ENCODE measurements around the gene SLC6A7.
"Not testable (repeated sequence)": the region's sequence is repeated elsewhere in the genome, so short reads cannot be mapped to it uniquely, and the experiment has no call there.

The SLC6A7 gene

DNA sequence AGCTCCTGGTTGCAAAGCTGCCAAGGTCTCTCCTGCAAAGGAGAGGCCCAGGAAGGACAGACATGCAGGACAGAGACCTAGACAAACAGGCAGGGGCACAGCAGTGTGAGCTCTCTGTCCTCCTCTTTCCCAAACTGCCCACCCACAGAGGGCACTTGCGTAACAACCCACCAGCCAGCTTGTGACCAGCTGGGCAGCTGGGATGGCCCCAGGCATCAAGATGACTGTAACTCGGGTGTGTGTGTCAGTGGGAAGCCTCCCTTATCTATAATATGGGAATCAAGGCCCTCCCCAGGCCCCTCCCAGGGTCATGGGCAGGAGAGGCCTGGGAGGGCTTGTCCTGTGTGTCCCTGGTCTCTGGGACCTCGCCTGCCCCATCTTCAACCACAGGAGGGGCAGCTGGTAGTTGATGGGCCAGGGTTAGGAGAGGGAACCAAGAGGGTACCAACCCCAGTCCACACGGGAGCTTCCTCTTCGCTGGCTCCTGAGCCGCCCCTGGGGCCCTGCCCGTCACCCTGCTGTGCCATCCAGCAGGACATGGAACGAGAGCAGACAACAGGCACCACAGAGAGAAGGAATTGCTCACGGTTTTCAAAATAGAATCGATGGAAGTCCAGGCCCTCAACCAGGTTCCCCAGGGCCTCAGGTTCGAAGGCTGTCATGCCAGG lies 37.9 kb downstream of the SLC6A7 start:
- Histone ChIP-seq H3K27me3 (ENCODE audit: control insufficient read depth, low read length) (no peaks in the 10 kb centered on the region), H3K27ac (ENCODE audit: low read depth, low read length) (no peak overlapping the region), H3F3A (ENCODE audit: control insufficient read depth, insufficient read depth) (no peaks in the 10 kb centered on the region), H4K20me1 (ENCODE audit: control insufficient read depth, insufficient read depth, low read depth, low read length) (no peaks in the 10 kb centered on the region), H3K9me2 (replicated peaks; ENCODE audit: control insufficient read depth, low read length) (no peaks in the 10 kb centered on the region), H3K36me3 (ENCODE audit: control insufficient read depth, low read length) (no peaks in the 10 kb centered on the region), H3K4me2 (ENCODE audit: low read length) (no peak overlapping the region), H3K79me2 (ENCODE audit: control insufficient read depth, low read length) (no peaks in the 10 kb centered on the region), H3K9me3 (ENCODE audit: control insufficient read depth, insufficient read depth, low read length) (no peaks in the 10 kb centered on the region), H3K4me1 (ENCODE audit: control insufficient read depth, low read length) (no peaks in the 10 kb centered on the region), H3K4me3 (ENCODE audit: low read length) (no peak overlapping the region)
- no peak for TF ChIP-seq EZH2phosphoT487 (IDR thresholded peaks at IDR 0.05; ENCODE audit: borderline replicate concordance, low read length)

GRCh38 chr5:150229571-150229970 lies 39.7 kb downstream of the SLC6A7 start:
- no peak overlapping the region for H3K4me3 ChIP-seq (ENCODE audit: low read length)
- H3K27ac ChIP-seq (ENCODE audit: low read depth, low read length), result no peak overlapping the region
- H3K9me2 ChIP-seq (replicated peaks; ENCODE audit: control insufficient read depth, low read length), result no peaks in the 10 kb centered on the region
- no peaks in the 10 kb centered on the region for H4K20me1 ChIP-seq (ENCODE audit: control insufficient read depth, insufficient read depth, low read depth, low read length)
- TF ChIP-seq EZH2phosphoT487 (IDR thresholded peaks at IDR 0.05; ENCODE audit: borderline replicate concordance, low read length), result no peak
- H3K9me3 ChIP-seq (ENCODE audit: control insufficient read depth, insufficient read depth, low read length), result no peaks in the 10 kb centered on the region
- no peak overlapping the region for H3K4me2 ChIP-seq (ENCODE audit: low read length)
- H3K79me2 ChIP-seq (ENCODE audit: control insufficient read depth, low read length), result no peaks in the 10 kb centered on the region
- no peaks in the 10 kb centered on the region for H3F3A ChIP-seq (ENCODE audit: control insufficient read depth, insufficient read depth)
- no peaks in the 10 kb centered on the region for H3K36me3 ChIP-seq (ENCODE audit: control insufficient read depth, low read length)
- 0 out of 2 replicates have a peak, but pooled peaks cover under 1% of the 10 kb centered on the region for H3K4me1 ChIP-seq (ENCODE audit: control insufficient read depth, low read length)
- no peaks in the 10 kb centered on the region for H3K27me3 ChIP-seq (ENCODE audit: control insufficient read depth, low read length)

DNA sequence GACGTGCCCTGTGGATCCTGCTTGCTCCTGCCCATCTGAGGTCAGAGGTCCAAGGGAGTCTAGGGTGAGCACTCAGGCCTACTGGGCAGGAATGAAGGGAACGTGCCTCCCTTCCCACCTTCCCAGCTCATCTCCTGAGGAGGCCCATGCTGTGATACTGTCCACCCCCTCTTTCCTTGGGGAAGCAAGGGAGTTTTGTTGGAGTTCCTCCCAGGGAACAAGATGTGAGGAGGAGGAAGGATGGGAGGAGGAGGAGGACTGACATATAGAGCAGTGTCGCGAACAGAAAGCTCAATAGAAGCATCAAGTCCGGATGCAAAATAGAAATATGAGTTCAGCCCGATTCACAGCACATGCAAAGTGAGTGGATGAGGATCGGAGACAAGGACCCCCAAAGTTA lies 41.0 kb downstream of the SLC6A7 start:
- Histone ChIP-seq H3K4me2 (ENCODE audit: low read length) (no peak overlapping the region), H3K4me3 (ENCODE audit: low read length) (no peak overlapping the region), H3K9me3 (ENCODE audit: control insufficient read depth, insufficient read depth, low read length) (no peaks in the 10 kb centered on the region), H3K27ac (ENCODE audit: low read depth, low read length) (no peak overlapping the region), H3K27me3 (ENCODE audit: control insufficient read depth, low read length) (no peaks in the 10 kb centered on the region), H3K4me1 (ENCODE audit: control insufficient read depth, low read length) (peaks cover 4% of the 10 kb centered on the region; the same call in 1 of the 2 replicates), H3K9me2 (replicated peaks; ENCODE audit: control insufficient read depth, low read length) (no peaks in the 10 kb centered on the region), H4K20me1 (ENCODE audit: control insufficient read depth, insufficient read depth, low read depth, low read length) (no peaks in the 10 kb centered on the region), H3K79me2 (ENCODE audit: control insufficient read depth, low read length) (no peaks in the 10 kb centered on the region), H3F3A (ENCODE audit: control insufficient read depth, insufficient read depth) (no peaks in the 10 kb centered on the region), H3K36me3 (ENCODE audit: control insufficient read depth, low read length) (no peaks in the 10 kb centered on the region)
- TF ChIP-seq, protein P1, sequence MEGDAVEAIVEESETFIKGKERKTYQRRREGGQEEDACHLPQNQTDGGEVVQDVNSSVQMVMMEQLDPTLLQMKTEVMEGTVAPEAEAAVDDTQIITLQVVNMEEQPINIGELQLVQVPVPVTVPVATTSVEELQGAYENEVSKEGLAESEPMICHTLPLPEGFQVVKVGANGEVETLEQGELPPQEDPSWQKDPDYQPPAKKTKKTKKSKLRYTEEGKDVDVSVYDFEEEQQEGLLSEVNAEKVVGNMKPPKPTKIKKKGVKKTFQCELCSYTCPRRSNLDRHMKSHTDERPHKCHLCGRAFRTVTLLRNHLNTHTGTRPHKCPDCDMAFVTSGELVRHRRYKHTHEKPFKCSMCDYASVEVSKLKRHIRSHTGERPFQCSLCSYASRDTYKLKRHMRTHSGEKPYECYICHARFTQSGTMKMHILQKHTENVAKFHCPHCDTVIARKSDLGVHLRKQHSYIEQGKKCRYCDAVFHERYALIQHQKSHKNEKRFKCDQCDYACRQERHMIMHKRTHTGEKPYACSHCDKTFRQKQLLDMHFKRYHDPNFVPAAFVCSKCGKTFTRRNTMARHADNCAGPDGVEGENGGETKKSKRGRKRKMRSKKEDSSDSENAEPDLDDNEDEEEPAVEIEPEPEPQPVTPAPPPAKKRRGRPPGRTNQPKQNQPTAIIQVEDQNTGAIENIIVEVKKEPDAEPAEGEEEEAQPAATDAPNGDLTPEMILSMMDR (IDR thresholded peaks at IDR 0.05; ENCODE audit: low read depth, low read length, poor library complexity, severe bottlenecking), result no peak

DNA sequence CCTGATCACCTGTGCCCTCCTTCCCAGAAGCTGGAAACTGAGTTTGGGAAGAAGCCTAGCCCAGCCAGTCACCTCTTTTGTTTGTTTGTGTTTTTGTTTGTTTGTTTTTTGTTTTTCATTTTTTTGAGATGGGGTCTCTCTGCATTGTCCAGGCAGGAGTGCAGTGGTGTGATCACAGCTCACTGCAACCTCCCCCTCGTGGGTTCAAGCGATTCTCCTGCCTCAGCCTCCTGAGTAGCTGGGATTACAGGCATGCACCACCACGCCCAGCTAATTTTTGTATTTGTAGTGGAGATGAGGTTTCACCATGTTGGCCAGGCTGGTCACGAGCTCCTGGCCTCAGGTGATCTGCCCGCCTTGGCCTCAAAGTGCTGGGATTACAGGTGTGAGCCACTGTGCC lies 43.8 kb downstream of the SLC6A7 start:
- not testable (repeated sequence) for H3F3A ChIP-seq (ENCODE audit: control insufficient read depth, insufficient read depth); H3K4me1 ChIP-seq (ENCODE audit: control insufficient read depth, low read length); H3K36me3 ChIP-seq (ENCODE audit: control insufficient read depth, low read length); H3K27ac ChIP-seq (ENCODE audit: low read depth, low read length); H3K4me2 ChIP-seq (ENCODE audit: low read length); H3K79me2 ChIP-seq (ENCODE audit: control insufficient read depth, low read length); H3K4me3 ChIP-seq (ENCODE audit: low read length); H3K9me2 ChIP-seq (replicated peaks; ENCODE audit: control insufficient read depth, low read length); H3K27me3 ChIP-seq (ENCODE audit: control insufficient read depth, low read length); H4K20me1 ChIP-seq (ENCODE audit: control insufficient read depth, insufficient read depth, low read depth, low read length); H3K9me3 ChIP-seq (ENCODE audit: control insufficient read depth, insufficient read depth, low read length)

All from DOHH2 (cell line).